DOHH2 (cell line): ENCODE results near the gene OR2T35.
"Not testable (repeated sequence)": the region's sequence is repeated elsewhere in the genome, so short reads cannot be mapped to it uniquely, and the experiment has no call there.

Source experiments
- CTCF ChIP-seq: fragments of 200-600 bp; sonication (generic); IDR thresholded peaks from one replicate; pipeline ENCODE4 v1.5.1; 2014; ENCODE audit warnings: antibody characterized with exemption, mild to moderate bottlenecking, low read depth, low read length; ENCODE audit not compliant: poor library complexity, severe bottlenecking
- EZH2phosphoT487 ChIP-seq: fragments of 200-600 bp; sonication (generic); IDR thresholded peaks from 2 replicates; pipeline ENCODE4 v1.6.1; 2017; ENCODE audit warnings: borderline replicate concordance, mild to moderate bottlenecking, antibody characterized with exemption, low read length, moderate library complexity, mixed read lengths

- not testable (repeated sequence) for TF ChIP-seq CTCF, EZH2phosphoT487
These were observed 10.3 kb upstream of the OR2T35 start, which contains the start of gene OR2T27 for GRCh38 chr1:248655354-248655753.
